GDM1 (cell line): ENCODE results near the gene FXYD6.
"Not testable (repeated sequence)": the region's sequence is repeated elsewhere in the genome, so short reads cannot be mapped to it uniquely, and the experiment has no call there.

Experiments used
- DNase-seq: peaks from one replicate; lab custom pipeline; 2025; lab: John Stamatoyannopoulos, UW

The FXYD6 gene

DNA sequence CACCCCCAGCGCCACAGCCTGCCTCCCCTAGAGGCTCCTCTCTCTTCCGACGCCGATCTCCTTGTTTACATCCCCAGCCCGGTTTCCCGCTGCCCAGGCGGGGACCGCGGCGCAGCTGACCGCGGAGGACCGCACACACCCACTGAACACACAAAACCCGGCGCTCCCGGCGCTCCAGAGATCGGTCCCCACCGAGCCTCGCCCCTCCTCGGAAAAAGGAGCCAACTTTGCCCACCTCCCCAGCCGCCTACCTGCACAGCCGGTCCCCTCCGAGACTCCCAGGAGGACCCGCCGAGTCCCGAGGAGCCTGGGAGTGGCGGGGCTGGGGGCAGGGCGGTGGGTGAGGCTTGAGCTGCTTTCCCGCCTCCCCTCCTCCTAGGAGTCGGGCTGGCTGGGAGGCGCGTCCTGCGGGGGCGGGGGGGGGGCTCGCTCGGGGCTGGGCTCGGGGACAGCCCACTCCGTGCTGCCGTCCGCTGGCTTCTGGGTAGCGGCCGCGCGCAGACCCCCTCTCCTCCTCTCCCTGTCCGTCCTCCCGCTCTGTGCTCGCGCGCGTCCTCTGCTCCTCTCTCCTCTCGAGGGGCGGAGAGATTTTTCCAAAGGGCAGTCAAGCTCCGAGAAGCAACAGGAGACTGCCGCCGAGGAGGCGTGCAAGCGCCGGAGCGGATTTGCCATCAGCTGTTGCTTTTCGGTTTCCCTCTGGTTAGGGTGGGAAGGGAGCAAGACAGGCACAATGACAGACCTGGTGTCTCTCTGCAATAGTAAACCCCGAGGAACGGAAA is at the start of gene FXYD6:
Gene FXYD6 (minus strand): TSS at position 318 of the 779 bp plus-strand sequence. CDS start 33,882 bp downstream, outside the sequence.
- DNase-seq: peak; percentile 42

DNA sequence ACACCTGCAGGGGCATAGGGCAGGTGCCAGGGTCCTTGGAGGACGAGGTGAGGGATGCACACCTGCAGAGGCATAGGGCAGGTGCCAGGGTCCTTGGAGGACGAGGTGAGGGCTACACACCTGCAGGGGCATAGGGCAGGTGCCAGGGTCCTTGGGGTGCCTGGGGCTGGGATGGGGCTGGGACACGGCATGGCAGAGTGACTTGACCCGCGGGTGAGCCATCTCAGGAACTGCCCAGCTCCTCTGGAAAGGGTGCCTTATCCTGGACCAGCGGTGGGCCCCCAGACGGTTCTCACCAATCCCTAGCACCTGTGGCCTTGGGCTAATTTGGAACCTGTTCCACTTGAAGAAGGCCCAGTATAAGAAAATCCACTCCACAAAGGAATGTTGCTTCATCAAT is 49.7 kb upstream of the FXYD6 start:
- not testable (repeated sequence) for DNase-seq

- DNase-seq: no peak
Observed at GRCh38 chr11:117925198-117925925, 48.9 kb upstream of the FXYD6 start.

DNA sequence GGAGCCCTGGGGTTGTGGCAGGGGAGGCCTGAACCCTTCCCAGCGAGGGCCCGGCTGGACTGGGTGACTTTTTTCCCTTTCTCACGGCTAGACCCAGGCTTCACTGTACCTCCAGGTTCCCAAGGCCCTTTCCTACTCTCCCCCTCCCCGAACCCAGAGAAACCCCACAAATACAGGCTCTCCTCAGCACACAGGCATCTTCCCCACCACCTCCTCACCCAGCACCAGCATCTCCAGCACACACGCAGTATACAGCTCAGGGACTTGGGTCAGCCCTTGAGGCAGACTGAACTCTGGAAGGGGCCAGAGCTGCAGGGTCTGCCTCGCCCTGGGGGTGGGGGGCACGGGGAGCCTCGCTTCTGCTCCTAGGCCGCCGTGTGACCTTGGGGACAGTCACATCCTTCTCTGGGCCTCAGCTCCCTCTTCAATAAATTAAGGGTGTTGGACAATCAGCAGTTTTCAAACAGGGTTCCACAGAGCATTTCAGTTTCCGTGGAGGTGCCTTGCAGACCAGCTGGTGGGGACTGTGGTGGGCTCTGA is 48.2 kb upstream of the FXYD6 start:
- no peak for DNase-seq

- DNase-seq: no peak
Observed at GRCh38 chr11:117923773-117924172, 47.3 kb upstream of the FXYD6 start.

- no peak for DNase-seq
Observed at GRCh38 chr11:117923275-117923674, 46.8 kb upstream of the FXYD6 start.

GRCh38 chr11:117921893-117922292 is 45.4 kb upstream of the FXYD6 start:
- DNase-seq: no peak

GRCh38 chr11:117921456-117921855 is 45.0 kb upstream of the FXYD6 start:
- DNase-seq: no peak

- no peak for DNase-seq
Observed at GRCh38 chr11:117919781-117920221, 43.3 kb upstream of the FXYD6 start.

GRCh38 chr11:117919341-117919740 is 42.9 kb upstream of the FXYD6 start:
- DNase-seq: no peak

GRCh38 chr11:117918366-117919255 is 42.2 kb upstream of the FXYD6 start:
- DNase-seq: no peak

DNA sequence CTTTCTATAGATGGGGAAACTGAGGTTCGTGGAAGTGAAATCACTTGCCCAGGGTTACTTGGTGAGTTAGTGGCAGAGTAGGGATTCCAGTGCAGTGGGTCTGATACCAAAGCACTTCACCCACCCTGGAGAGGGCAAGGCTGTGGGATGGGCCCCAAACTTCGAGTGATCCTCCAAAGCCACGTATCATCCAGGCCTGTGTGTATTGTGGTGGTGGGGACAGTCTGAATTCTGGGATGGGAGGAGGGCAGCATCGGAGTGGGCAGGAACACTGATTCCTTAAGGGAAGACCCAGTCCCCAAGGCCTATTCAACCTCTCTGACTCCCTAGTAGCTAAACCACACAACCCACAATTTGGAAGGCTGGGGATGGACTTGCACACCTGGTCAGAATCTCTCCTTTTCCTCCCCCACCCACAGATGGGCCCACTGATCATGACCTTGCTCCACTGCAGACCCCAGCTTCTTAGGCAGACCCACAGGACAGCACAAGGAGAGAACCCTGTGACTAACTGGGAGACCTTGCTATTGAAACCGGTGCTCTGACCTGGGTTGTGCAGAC is 41.2 kb upstream of the FXYD6 start:
- no peak for DNase-seq

- DNase-seq: no peak
Observed at GRCh38 chr11:117916956-117917355, 40.5 kb upstream of the FXYD6 start.

DNA sequence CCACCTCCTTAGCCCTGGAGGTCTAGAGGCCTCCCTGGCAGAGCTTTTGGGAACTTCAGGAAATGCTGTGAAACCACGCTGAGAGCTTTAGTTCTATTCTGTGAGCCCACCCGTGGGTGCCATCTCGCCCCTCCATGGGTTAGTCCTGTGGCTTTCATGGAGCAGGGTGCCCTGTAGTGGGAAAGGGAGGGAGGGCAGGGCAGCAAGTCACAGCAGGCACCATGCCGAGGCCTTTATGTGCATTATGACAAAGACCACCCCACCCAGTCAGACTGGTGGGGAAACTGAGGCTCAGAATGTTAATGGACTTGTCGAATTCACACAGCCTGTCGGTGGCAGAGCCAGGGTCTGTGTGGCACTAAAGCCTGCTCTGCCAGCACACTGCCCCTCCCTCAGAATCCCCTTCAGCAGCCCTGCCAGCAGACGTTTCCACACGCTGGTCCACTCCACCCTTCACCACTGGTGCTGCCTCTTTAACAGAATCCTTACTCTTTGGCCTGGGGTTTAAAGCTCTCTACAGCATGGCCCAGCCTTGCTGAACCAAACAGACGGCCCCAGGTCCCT is 39.3 kb upstream of the FXYD6 start:
- no peak for DNase-seq

GRCh38 chr11:117914991-117915618 is 38.6 kb upstream of the FXYD6 start:
- no peak for DNase-seq

GRCh38 chr11:117914398-117914761 is 37.9 kb upstream of the FXYD6 start:
- no peak for DNase-seq

DNA sequence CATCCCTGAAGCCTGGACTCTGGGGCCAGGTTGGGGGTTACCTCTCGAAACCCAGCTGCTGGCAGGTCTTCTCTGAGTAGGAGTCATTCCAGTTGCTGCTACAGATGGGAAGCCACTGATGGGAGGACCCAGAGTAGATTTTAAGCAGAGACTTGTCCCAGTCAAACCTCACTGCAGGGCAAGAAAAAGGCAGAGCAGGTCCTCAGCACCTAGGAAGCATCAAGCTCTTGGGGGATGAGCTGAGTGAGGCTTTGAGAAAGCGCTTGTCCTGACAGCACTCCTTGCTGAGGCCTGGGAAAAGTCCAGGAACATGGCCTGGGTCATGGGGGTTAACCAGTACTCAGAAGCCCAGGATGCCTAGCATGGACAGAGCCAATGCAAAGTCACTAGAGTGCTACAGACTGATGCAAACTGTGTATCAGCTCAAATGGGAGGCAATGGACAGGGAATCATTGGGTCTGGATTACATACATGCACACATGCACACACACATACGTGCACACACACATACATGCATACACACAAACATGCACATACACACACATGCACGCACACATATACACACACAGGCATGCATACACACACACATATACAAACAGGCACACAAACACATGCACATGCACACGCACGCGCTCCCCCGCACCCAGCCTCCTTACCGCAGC is 37.4 kb upstream of the FXYD6 start:
- no peak for DNase-seq

- DNase-seq: no peak
Observed at GRCh38 chr11:117912497-117912896, 36.0 kb upstream of the FXYD6 start.

DNA sequence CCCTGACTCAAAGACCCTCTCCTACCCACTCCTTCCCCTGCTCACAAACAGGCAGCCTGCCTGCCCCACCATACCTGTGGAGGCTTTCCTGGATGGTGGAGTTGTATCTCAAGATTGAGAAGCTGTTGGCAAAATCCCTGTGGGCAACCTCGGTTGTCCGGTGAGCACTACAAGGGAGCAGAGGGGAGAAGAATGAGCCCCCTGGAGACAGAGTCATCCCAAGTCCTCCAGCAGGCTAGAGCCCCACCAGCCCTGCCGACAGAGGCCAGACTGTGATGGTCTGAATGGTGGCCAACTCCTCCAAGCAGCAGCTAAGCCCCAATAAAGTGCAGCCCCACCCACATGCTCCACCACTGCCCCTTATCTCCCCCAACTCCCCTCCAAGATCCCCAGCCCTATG is 35.2 kb upstream of the FXYD6 start:
- DNase-seq: no peak

- DNase-seq: no peak
Observed at GRCh38 chr11:117910941-117911655, 34.6 kb upstream of the FXYD6 start.
